Measurements from ENCODE around the gene ANKMY1.
"Not testable (repeated sequence)": the region's sequence is repeated elsewhere in the genome, so short reads cannot be mapped to it uniquely, and the experiment has no call there.

The ANKMY1 gene

DNA sequence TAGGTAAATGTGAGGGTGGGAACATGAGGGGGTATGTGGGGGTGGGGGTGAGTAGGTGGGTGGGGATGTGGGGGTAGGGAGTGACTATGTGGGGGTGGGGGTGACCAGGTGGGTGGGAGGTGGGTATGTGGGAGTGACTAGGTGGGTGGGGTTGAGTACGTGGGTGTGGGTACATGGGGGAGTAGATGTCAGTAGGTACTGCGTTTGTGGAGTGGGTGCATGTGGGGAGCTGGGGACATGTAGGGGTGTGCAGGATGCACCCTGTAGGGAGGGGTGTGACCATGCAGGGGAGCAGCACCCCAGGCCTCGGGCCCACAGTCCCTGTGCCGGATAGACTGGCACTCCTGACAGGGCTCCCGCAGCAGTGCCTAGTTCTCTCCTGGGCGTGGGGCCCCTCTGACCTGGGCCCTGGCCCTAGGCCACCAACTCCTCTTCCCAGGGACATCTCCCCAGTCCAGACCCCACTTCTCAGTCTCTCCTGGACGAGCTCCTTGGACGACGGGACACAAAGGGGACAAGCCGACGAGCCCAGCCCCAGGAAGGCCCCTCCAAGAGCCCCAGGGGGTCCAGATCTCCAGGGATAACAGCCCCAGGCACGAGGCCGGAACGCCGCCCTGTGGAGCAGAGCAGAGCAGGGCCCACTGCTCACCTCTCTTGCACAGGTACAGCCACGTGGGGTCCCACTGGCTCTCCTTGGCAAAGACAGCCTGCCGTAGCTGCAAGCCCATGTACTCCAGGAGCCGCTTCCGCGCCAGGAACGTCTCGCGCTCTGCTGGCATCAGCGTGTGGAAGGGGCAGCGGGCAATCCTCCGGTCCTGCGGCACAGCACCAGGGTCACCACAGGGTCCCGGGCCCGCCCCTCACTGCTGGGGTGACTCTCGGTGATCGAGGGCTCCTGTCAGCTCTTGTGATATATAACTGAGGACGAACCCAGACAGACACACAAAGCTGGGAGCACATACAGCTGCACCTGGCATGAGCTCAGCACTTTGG, 58.2 kb downstream of the ANKMY1 start:
- no peak for DNase-seq

DNA sequence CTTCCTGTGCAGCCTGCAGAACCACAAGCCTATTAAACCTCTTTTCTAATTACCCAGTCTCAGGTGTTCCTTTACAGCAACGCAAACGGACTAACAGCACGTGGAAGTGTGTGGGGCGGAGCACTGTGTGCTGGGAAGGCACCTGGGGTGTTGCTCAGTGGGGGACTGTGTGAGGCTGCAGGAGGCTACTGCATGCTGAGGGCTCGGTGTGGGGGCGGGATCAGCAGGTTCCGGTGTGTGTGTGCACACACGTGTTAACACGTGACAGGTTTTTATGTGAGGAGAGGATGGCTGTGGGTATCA, 58.9 kb downstream of the ANKMY1 start:
- no peak for DNase-seq

DNA sequence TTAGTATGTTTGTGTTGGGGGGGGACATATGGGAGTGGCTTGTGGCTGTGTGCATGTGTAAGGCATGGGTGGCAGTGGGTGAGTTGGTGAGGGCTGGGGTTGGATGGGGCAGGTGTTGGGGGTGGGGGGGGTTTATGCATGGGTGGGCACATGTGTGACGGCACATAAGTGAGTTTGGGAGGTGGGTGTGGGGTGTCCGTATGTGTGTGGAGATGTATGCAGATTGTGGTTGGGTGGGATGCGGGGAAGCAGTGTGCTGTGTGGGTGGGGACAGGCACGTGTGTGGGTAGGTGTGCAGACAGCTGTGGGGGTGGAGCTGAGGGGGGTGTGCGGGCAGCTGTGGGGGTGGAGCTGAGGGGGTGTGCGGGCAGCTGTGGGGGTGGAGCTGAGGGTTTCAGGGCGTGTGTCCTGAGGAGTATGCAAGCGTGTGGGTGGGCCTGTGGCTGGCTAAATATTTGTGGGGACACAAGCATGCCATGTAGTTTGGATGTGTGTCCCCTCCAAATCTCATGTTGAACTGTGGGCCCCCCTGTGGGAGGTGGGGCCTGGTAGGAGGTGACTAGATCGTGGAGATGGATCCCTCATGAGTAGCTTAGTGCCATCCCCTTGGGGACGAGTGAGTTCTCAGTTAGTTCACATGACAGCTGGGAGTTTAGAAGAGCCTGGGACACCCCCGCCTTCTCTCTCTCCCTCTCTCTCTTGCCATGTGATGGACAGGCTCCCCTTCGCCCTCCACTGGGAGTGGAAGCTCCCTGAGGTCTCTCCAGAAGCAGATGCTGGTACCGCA, 59.4 kb downstream of the ANKMY1 start:
- no peak for DNase-seq

GRCh38 chr2:240497082-240497481, 60.7 kb downstream of the ANKMY1 start:
- DNase-seq = not testable (repeated sequence)

GRCh38 chr2:240494942-240495341, 62.8 kb downstream of the ANKMY1 start:
- DNase-seq = not testable (repeated sequence)

GRCh38 chr2:240494194-240494793, 63.5 kb downstream of the ANKMY1 start:
- DNase-seq = no peak

DNA sequence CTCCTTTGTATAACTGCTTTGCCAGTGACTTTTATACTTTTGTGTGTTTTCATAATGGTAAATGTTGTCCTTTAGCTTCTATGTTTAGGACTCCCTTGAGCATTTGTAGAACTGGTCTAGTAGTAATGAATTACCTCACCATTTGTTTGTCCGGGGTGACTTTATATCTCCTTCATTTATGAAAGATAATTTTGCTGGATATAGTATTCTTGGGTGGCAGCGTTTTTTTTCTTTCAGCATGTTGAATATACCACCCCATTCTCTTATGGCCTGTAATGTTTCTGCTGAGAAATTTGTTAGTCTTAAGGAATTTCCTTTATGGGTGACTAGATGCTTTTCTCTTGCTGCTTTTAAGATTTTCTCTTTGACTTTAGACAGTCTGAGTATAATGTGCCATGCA, 66.3 kb downstream of the ANKMY1 start:
- no peak for DNase-seq

DNA sequence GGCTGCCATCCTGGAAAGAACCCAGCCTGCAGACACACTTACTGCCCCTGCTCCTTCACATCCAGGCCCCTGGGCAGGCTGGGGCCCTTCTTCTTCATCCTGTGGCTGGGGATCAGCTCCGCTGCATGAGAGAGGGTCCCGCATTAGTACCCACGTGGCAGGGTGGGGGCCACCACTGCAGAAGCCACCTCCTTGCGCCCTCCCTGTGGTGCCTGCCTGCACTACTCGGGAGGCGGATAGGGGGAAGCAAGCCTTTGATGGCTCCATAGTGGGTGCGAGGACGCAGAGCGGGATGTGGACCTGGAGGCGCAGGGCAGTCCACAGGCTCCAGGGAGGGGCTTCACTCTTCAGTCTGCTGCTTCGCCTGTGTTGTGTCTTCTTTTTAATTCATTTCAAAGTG, 75.6 kb downstream of the ANKMY1 start:
- DNase-seq = peak; percentile 0

DNA sequence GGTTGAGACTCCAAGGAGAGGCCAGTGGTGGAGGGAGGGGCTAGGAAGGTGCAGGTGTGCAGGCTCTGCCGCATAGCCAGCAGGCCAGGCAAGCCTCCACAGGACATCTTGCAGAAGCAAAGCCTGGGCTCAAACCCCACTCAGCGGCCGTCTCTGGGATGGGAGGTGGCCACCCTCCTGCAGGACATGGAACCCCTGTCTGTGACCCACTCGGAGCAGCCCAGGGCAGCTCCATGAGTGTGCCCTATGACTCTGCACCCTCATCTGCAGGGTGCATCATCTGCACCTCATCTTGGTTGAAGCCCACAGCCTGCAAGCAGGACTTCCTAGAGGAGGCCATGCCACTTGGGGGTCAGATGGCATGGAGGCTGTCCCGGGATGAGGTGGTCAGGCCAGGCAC, 76.1 kb downstream of the ANKMY1 start:
- peak; percentile 1 for DNase-seq

- peak; percentile 1 for DNase-seq
These were observed 76.8 kb downstream of the ANKMY1 start for GRCh38 chr2:240480834-240481623.

GRCh38 chr2:240479111-240479501, 78.7 kb downstream of the ANKMY1 start:
- peak; percentile 0 for DNase-seq

DNA sequence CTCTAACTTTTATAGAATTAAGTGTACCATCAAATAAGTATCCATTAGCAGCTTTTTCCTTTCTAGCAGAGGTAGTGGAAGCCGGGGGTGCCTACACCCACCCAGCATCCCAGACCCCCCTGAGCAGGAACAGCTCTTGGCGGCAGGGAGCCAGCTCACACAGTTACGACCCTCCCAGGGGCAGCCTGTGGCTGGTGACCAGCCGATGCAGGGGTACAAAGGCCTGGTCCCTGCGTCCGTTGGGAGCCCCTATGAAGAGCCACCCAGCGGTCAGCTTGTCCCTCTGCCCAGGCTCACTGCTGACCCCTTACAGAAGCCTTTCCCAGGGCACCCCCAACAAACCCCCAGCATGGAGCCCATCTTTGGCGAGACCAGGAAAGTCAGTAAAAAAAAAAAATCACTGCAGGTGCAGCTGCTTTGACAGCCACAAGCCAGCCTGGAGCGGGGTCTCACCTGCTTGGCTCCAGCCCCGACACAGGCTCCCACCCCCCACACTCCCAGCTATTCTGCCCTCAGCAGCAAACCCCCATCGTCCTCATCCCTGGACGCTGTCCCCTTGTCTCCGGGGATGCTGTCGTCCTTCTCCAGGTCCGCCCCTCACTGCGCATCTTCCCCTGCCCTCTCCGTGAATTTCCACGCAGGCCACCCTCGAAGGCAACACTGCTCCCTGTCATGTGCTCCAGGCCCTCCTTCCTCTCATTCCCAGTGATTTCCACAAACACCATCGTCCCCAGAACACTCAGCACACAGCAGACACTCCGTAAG, 79.3 kb downstream of the ANKMY1 start:
- peak; percentile 1 for DNase-seq

GRCh38 chr2:240477916-240478315, 79.9 kb downstream of the ANKMY1 start:
- no peak for DNase-seq

GRCh38 chr2:240473211-240473610, 84.6 kb downstream of the ANKMY1 start:
- no peak for DNase-seq

DNA sequence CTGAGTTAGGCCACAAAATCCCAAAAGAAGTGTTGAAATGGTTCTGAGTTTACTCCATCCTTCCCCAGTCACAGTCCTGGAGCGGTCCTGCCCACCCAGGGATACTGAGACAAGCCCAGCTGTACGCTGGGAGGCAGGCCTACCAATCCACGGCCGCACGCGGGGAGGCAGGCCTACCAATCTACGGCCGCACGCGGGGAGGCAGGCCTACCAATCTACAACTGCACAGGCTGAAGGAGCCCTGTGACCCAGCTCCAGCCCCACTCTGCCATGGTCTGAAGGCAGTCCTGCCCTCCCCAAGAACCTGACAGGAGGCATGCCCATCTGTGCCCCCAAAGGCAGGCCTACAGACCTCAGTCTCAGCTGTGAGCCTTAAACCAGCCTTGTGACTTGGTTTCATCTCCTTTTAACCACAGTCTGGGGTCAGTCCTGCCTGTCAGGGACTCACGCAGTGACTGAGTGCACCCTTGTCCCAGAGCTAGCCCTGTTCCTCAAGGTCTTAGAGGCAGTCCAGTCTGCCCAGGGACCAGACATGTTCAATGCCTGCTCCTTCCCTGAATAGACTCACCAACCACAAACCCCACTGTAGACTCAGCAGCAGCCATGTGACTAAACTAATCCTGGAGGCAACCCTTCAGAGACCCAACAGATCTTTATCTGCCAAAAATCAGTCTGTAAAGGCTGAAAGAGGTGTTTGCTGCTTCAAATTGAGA, 85.6 kb downstream of the ANKMY1 start:
- peak; percentile 1 for DNase-seq

- DNase-seq = peak; percentile 1
These were observed 88.0 kb downstream of the ANKMY1 start for GRCh38 chr2:240469740-240470139.

DNA sequence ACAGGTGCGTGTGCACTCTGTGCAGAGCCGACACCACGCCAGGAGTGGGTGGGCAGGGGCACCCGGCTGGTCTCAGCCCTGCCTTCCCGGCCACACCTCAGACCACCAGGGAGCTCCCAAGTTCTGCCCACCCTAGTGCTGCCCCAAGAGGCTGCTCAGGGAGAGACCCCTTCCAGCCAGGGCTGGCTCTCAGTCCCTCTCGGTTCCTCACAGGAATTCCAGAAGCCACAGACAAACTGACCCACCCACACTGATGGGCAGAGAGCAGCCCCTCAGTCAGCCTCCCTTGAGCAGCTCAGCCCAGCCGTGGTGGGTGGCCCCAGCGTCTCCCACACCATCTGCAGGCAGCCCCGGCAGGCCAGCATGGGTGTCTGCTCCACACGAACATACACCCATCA, 88.5 kb downstream of the ANKMY1 start:
- no peak for DNase-seq

GRCh38 chr2:240468303-240469238, 89.2 kb downstream of the ANKMY1 start:
- peak; percentile 0 for DNase-seq

- peak; percentile 2 for DNase-seq
These were observed 90.0 kb downstream of the ANKMY1 start for GRCh38 chr2:240467659-240468302.
